ENCODE results near the gene FAM120C.

The FAM120C gene

GRCh38 chrX:54064564-54064963 is 118.5 kb downstream of the FAM120C start:
- no peak for DNase-seq (ENCODE audit: low read depth)
- in situ Hi-C loops (cut with HindIII; ENCODE audit: low sequenced_read_pairs), result no loop called here
- no peak overlapping the region for H3K4me3 ChIP-seq (ENCODE audit: low read depth, low read length)
- TF ChIP-seq CTCF (IDR thresholded peaks at IDR 0.05; ENCODE audit: low read depth, low read length, missing control alignments), result no peak

DNA sequence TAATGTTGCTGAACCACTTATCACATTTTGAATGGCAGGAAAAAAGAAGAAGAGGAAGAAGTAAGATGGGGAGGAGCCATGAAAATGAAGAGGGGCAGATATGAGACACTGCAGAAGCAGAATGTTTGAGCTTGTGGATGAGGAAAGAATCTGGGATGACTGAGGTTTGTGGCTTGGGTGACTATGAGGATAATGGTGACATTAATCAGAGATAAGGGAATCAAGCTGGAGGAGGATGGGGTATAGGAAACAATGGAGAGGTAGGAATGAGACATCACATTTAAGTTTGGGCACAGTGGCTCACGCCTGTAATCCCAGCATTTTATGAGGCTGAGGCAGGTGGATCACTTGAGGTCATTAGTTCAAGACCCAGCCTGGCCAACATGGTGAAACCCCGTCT is 119.7 kb downstream of the FAM120C start:
- TF ChIP-seq CTCF (IDR thresholded peaks at IDR 0.05; ENCODE audit: low read depth, low read length, missing control alignments), result no peak
- no peak overlapping the region for H3K4me3 ChIP-seq (ENCODE audit: low read depth, low read length)
- in situ Hi-C loops (cut with HindIII; ENCODE audit: low sequenced_read_pairs), result no loop called here
- DNase-seq (ENCODE audit: low read depth), result no peak

DNA sequence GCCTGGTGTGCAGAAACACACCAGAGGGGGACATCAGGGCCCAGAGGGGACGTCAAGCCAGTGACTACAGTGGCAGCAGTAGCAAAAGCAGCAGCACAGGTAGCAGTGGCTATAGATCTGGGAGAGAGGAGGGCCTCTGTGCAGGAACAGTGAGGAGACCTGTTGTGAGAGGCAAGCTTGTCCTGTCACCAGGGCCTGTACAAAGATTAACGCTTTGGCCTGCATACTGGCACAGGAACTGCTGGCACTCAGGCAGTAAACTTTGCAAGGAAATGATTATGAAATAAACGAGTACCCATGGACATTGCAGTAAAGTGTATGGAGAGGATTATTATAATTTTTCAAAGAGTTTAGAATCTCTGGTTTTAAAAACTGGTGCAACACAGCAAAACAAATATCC is 133.3 kb downstream of the FAM120C start:
- no peak for DNase-seq (ENCODE audit: low read depth)
- H3K4me3 ChIP-seq (ENCODE audit: low read depth, low read length), result no peak overlapping the region
- no peak for TF ChIP-seq CTCF (IDR thresholded peaks at IDR 0.05; ENCODE audit: low read depth, low read length, missing control alignments)
- in situ Hi-C loops (cut with HindIII; ENCODE audit: low sequenced_read_pairs), result no loop called here

- no peak overlapping the region for H3K4me3 ChIP-seq (ENCODE audit: low read depth, low read length)
- DNase-seq (ENCODE audit: low read depth), result no peak
- in situ Hi-C loops (cut with HindIII; ENCODE audit: low sequenced_read_pairs), result no loop called here
- TF ChIP-seq CTCF (IDR thresholded peaks at IDR 0.05; ENCODE audit: low read depth, low read length, missing control alignments), result no peak
Observed at GRCh38 chrX:54048412-54048811, 134.6 kb downstream of the FAM120C start.

DNA sequence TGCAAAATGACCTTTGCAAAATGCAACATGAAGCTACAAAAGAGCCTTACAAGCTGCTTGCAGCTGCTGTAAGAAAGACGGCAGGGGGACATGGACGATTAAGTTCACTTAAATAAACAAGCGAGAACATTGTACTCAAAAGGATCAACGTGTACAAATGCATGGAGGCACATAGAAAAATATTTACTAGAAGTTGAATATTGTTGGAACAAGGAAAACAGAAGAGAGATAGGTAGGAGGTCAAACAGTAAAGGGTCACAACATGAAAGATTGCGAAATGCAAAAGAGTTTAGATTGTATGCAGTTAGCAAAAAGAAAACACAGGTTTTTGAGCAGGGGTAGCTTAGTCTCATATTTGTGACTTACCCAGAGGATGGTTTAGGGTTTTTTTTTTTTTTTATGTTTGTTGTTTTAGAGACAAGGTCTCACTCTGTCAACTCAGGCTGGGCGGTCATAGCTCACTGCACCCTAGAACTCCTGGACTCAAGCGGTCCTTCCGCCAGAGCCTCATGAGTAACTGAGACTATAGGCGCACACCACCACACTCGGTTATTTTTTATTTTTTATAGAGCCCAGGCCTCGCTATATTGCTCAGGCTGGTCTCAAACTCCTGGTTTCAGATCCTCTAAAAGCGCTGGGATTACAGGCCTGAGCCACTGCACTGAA is 137.4 kb downstream of the FAM120C start:
- no peak for TF ChIP-seq CTCF (IDR thresholded peaks at IDR 0.05; ENCODE audit: low read depth, low read length, missing control alignments)
- in situ Hi-C loops (cut with HindIII; ENCODE audit: low sequenced_read_pairs), result no loop called here
- no peak for DNase-seq (ENCODE audit: low read depth)
- H3K4me3 ChIP-seq (ENCODE audit: low read depth, low read length), result no peak overlapping the region

- DNase-seq (ENCODE audit: low read depth), result no peak
- no peak for TF ChIP-seq CTCF (IDR thresholded peaks at IDR 0.05; ENCODE audit: low read depth, low read length, missing control alignments)
- in situ Hi-C loops (cut with HindIII; ENCODE audit: low sequenced_read_pairs), result no loop called here
- H3K4me3 ChIP-seq (ENCODE audit: low read depth, low read length), result peak overlapping the region; percentile 64
Observed at GRCh38 chrX:54044877-54045338, 138.1 kb downstream of the FAM120C start.

Measured in astrocyte of the cerebellum (primary cell).